ENCODE data around the gene HCFC1R1.

DNA sequence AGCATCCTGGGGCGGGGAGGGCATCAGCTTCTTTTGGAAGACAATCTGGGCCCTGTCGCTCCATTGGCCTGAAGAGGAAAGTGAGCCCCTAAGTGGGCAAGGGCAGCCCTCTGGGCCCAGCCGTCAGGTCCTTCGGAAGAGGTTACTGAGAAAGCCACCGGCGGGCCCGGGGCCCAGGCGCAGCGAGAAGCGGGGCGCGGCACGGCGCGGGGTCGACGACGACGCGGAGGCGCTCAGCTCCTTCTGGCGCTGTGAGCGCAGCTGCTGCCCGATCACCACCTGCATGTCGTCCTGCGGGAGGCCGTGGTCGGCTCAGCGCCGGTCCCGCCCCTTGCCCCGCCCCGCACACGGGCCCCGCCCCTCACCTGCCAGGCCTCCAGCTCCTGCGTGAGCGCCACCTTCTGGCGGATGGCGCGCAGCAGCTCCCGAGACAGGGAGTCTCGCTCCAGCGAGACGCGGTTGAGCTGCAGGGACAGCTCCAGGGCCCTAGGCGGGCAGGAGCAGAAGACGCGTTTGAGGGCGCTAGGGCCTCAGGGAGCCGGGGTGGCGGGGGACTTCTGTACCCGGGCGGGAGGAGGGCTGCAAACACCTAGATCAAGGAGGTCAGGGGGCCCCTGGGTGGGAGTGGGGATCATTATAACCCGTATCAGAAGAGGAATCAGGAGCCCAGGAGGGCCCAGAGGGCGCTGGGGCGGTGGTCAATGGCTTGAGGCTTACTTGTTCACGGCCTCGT lies 4.4 kb upstream of the HCFC1R1 start:
- TF ChIP-seq, protein P1, sequence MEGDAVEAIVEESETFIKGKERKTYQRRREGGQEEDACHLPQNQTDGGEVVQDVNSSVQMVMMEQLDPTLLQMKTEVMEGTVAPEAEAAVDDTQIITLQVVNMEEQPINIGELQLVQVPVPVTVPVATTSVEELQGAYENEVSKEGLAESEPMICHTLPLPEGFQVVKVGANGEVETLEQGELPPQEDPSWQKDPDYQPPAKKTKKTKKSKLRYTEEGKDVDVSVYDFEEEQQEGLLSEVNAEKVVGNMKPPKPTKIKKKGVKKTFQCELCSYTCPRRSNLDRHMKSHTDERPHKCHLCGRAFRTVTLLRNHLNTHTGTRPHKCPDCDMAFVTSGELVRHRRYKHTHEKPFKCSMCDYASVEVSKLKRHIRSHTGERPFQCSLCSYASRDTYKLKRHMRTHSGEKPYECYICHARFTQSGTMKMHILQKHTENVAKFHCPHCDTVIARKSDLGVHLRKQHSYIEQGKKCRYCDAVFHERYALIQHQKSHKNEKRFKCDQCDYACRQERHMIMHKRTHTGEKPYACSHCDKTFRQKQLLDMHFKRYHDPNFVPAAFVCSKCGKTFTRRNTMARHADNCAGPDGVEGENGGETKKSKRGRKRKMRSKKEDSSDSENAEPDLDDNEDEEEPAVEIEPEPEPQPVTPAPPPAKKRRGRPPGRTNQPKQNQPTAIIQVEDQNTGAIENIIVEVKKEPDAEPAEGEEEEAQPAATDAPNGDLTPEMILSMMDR (IDR thresholded peaks at IDR 0.05), result no peak
- no peak for TF ChIP-seq POLR2A (IDR thresholded peaks at IDR 0.05)
